Trophoblast cell (in vitro differentiated cells and primary cell): ENCODE results near the gene IQGAP1.

Experiments
- DNase-seq, 2 donors: peaks; one replicate each; pipeline ENCODE4 v3.0.0-alpha.2; 2016
- H2AFZ ChIP-seq: 2 replicates; pipeline ENCODE4 v1.6.1; 2013; ENCODE audit warnings: low read length, moderate library complexity, mild to moderate bottlenecking; ENCODE audit not compliant: insufficient read depth, poor library complexity
- H2AK5ac ChIP-seq: 2 replicates; pipeline ENCODE4 v1.6.1; 2013; ENCODE audit warnings: mild to moderate bottlenecking, low read length
- H2BK120ac ChIP-seq: 2 replicates; pipeline ENCODE4 v1.6.1; 2013; ENCODE audit warnings: low read length, mild to moderate bottlenecking, moderate library complexity; ENCODE audit not compliant: insufficient read depth, poor library complexity
- H2BK12ac ChIP-seq: 2 replicates; pipeline ENCODE4 v1.6.1; 2013; ENCODE audit warnings: mild to moderate bottlenecking, low read length, moderate library complexity
- H2BK5ac ChIP-seq: 2 replicates; pipeline ENCODE4 v1.6.1; 2013; ENCODE audit warnings: low read length, low read depth, moderate library complexity, mild to moderate bottlenecking; ENCODE audit not compliant: poor library complexity
- H3K14ac ChIP-seq: 2 replicates; pipeline ENCODE4 v1.6.1; 2013; ENCODE audit warnings: mild to moderate bottlenecking, low read length
- H3K18ac ChIP-seq: 2 replicates; pipeline ENCODE4 v1.6.1; 2013; ENCODE audit warnings: mild to moderate bottlenecking, low read length
- H3K23ac ChIP-seq: 2 replicates; pipeline ENCODE4 v1.6.1; 2013; ENCODE audit warnings: low read length
- H3K27ac ChIP-seq: 2 replicates; pipeline ENCODE4 v1.5.1; 2013; ENCODE audit warnings: low read depth, mild to moderate bottlenecking, inconsistent platforms, low read length, moderate library complexity
- H3K27me3 ChIP-seq: 2 replicates; pipeline ENCODE4 v1.6.1; 2013; ENCODE audit warnings: inconsistent platforms, mild to moderate bottlenecking, low read length, moderate library complexity; ENCODE audit not compliant: insufficient read depth
- H3K36me3 ChIP-seq, 2 experiments: 1 replicate in 1 of 2; 2 replicates in 1 of 2; pipeline ENCODE4 v1.6.1; 2013; ENCODE audit warnings: low read length in 2 of 2, mild to moderate bottlenecking in 2 of 2, moderate library complexity in 1 of 2; ENCODE audit not compliant: insufficient read depth in 2 of 2, control insufficient read depth in 1 of 2
- H3K4ac ChIP-seq: 2 replicates; pipeline ENCODE4 v1.6.1; 2013; ENCODE audit warnings: low read depth, mild to moderate bottlenecking, low read length, moderate library complexity
- H3K4me1 ChIP-seq, 2 experiments: 1 replicate in 1 of 2; 2 replicates in 1 of 2; pipeline ENCODE4 v1.6.1; 2013; ENCODE audit warnings: low read length in 2 of 2, mild to moderate bottlenecking in 2 of 2, moderate library complexity in 1 of 2; ENCODE audit not compliant: insufficient read depth in 2 of 2, control insufficient read depth in 1 of 2
- H3K4me2 ChIP-seq: 2 replicates; pipeline ENCODE4 v1.6.1; 2013; ENCODE audit warnings: inconsistent platforms, mild to moderate bottlenecking, low read length, moderate library complexity
- H3K4me3 ChIP-seq: 2 replicates; pipeline ENCODE4 v1.5.1; 2013; ENCODE audit warnings: mild to moderate bottlenecking, low read depth, low read length, inconsistent platforms
- H3K79me1 ChIP-seq: one replicate; pipeline ENCODE4 v1.6.1; 2013; ENCODE audit warnings: low read length
- H3K79me2 ChIP-seq: 2 replicates; pipeline ENCODE4 v1.6.1; 2013; ENCODE audit warnings: low read length, mild to moderate bottlenecking; ENCODE audit not compliant: control insufficient read depth, insufficient read depth, poor library complexity
- H3K9ac ChIP-seq: 2 replicates; pipeline ENCODE4 v1.6.1; 2013; ENCODE audit warnings: mild to moderate bottlenecking, low read length
- H3K9me3 ChIP-seq: 2 replicates; pipeline ENCODE4 v1.6.1; 2013; ENCODE audit warnings: low read depth, mild to moderate bottlenecking, control low read depth, inconsistent platforms, low read length; ENCODE audit not compliant: insufficient read depth
- H4K12ac ChIP-seq: 2 replicates; pipeline ENCODE4 v1.6.1; 2013; ENCODE audit warnings: low read depth, mild to moderate bottlenecking, low read length, moderate library complexity
- H4K8ac ChIP-seq: 2 replicates; pipeline ENCODE4 v1.6.1; 2013; ENCODE audit warnings: low read depth, mild to moderate bottlenecking, low read length, moderate library complexity
- H4K91ac ChIP-seq: one replicate; pipeline ENCODE4 v1.6.1; 2013; ENCODE audit warnings: low read depth, mild to moderate bottlenecking, low read length, moderate library complexity
- WGBS: extraction: QIAGEN DNeasy Blood & Tissue Kit; methylation state at CpG from one replicate; pipeline ENCODE4 v1.1.7; 2013; ENCODE audit warnings: missing lambda C conversion rate; ENCODE audit not compliant: insufficient read length, insufficient coverage; ENCODE audit errors: extremely low coverage; 5-methylcytosine and 5-hydroxymethylcytosine counted together

The IQGAP1 gene

DNA sequence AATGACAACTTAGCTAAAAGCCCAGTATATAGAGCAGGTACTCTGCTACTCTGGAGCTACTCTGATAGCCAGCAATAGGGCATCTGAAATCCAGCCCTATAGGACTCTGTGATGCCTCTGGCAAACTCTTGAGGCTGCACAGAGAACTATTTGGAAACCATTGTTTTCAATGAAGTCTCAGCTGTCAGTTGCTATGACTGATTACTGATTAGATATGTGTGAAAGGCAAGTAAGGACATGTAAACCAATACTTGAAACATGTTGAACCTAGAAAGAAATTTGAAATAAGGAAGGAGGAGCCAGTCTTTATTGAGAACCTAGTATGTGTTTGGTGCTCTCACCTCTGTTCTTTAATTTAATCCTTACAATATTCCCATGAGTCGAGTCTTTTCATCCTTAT lies 101.5 kb downstream of the IQGAP1 start:
- Histone ChIP-seq H3K9me3 (no peaks in the 10 kb centered on the region), H3K36me3 (peaks cover 38 to 57% of the 10 kb centered on the region in 2 experiments), H2BK120ac (peak overlapping the region; percentile 21), H2AK5ac (no peak overlapping the region), H4K91ac (no peak overlapping the region), H3K4me3 (no peak overlapping the region), H3K27ac (peak overlapping the region; percentile 29), H3K4ac (no peak overlapping the region), H3K9ac (no peak overlapping the region), H3K23ac (no peak overlapping the region), H2BK12ac (no peak overlapping the region), H4K8ac (no peak overlapping the region), H3K27me3 (no peaks in the 10 kb centered on the region), H3K14ac (no peak overlapping the region), H3K4me1 (no peaks in the 10 kb centered on the region), H3K79me1 (peaks cover 2% of the 10 kb centered on the region), H3K79me2 (no peaks in the 10 kb centered on the region), H4K12ac (no peak overlapping the region), H2AFZ (no peak overlapping the region), H3K18ac (no peak overlapping the region), H2BK5ac (peak overlapping the region; percentile 73), H3K4me2 (no peak overlapping the region)
- WGBS = no CpG with 5 or more reads among the region's 1 CpG
- no peak for DNase-seq

DNA sequence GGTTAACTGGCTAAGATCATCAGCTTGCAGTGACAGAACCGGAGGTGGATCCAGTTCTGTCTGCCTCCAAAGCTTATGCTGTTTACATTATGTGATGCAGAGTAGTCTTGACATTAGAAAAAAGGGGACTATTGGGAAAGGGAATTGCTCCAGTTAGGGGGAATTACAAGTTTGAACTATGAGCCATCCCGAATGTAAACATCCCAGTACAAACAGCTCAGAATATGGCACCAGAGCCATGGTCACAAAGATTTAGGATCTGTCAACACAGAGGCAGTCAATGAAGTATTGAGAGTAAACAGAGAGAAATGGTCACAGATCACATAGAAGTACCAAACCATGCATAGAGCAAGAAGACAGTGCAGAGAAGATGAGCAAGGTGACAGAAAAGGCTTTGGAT lies 101.9 kb downstream of the IQGAP1 start:
- no peak overlapping the region for H3K23ac ChIP-seq
- no peak overlapping the region for H2AFZ ChIP-seq
- WGBS = no CpG with 5 or more reads among the region's 2 CpGs
- peak overlapping the region; percentile 73 for H2BK5ac ChIP-seq
- peak overlapping the region; percentile 21 for H2BK120ac ChIP-seq
- no peak overlapping the region for H3K18ac ChIP-seq
- H4K12ac ChIP-seq = no peak overlapping the region
- no peak overlapping the region for H4K8ac ChIP-seq
- no peaks in the 10 kb centered on the region for H3K4me1 ChIP-seq
- H2BK12ac ChIP-seq = no peak overlapping the region
- H3K9me3 ChIP-seq = no peaks in the 10 kb centered on the region
- H3K79me1 ChIP-seq = peaks cover 2% of the 10 kb centered on the region
- no peak overlapping the region for H3K4me2 ChIP-seq
- H3K36me3 ChIP-seq = peaks cover 36 to 54% of the 10 kb centered on the region in 2 experiments
- no peak for DNase-seq
- H3K14ac ChIP-seq = no peak overlapping the region
- H3K27me3 ChIP-seq = no peaks in the 10 kb centered on the region
- no peaks in the 10 kb centered on the region for H3K79me2 ChIP-seq
- no peak overlapping the region for H3K4me3 ChIP-seq
- H2AK5ac ChIP-seq = no peak overlapping the region
- no peak overlapping the region for H3K9ac ChIP-seq
- peak overlapping the region; percentile 29 for H3K27ac ChIP-seq
- H4K91ac ChIP-seq = no peak overlapping the region
- no peak overlapping the region for H3K4ac ChIP-seq

DNA sequence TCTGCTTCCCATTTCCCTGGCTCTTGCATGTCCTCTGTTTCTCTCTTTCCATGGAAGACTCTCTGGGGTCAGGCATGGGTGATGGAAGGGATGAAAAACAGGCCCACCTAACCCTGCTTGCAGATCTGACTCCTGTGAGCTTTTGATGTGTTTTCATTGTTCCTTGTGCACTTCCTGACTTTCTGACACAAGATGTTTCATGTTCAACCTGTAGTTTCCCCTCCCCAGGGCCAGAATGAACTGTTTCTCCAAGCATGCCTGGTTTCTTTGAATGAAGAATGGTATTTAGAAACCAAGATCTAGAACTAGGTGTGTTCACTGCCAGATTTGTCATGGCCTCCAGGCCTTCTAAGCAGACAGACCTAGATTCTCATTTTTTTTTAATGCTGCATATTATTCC lies 105.6 kb downstream of the IQGAP1 start:
- Histone ChIP-seq H3K4me3 (no peak overlapping the region), H4K8ac (no peak overlapping the region), H2BK120ac (no peak overlapping the region), H3K4me2 (no peak overlapping the region), H3K18ac (no peak overlapping the region), H2BK12ac (no peak overlapping the region), H2BK5ac (no peak overlapping the region), H3K14ac (no peak overlapping the region), H3K27ac (no peak overlapping the region), H2AFZ (no peak overlapping the region), H3K79me2 (no peaks in the 10 kb centered on the region), H3K27me3 (no peaks in the 10 kb centered on the region), H4K12ac (no peak overlapping the region), H3K79me1 (peaks cover 2% of the 10 kb centered on the region), H4K91ac (no peak overlapping the region), H3K23ac (no peak overlapping the region), H2AK5ac (no peak overlapping the region), H3K4ac (no peak overlapping the region), H3K36me3 (peaks cover 31 to 53% of the 10 kb centered on the region in 2 experiments), H3K9me3 (no peaks in the 10 kb centered on the region), H3K4me1 (no peaks in the 10 kb centered on the region), H3K9ac (no peak overlapping the region)
- DNase-seq = no peak

GRCh38 chr15:90495067-90495466 lies 107.0 kb downstream of the IQGAP1 start:
- no peaks in the 10 kb centered on the region for H3K27me3 ChIP-seq
- H3K18ac ChIP-seq = no peak overlapping the region
- H3K4me1 ChIP-seq = no peaks in the 10 kb centered on the region
- H4K8ac ChIP-seq = no peak overlapping the region
- H3K4me2 ChIP-seq = no peak overlapping the region
- H2AK5ac ChIP-seq = no peak overlapping the region
- no peak overlapping the region for H3K4ac ChIP-seq
- no peak overlapping the region for H3K4me3 ChIP-seq
- H3K14ac ChIP-seq = no peak overlapping the region
- H2BK5ac ChIP-seq = no peak overlapping the region
- no peak overlapping the region for H4K12ac ChIP-seq
- no peak overlapping the region for H2BK120ac ChIP-seq
- no peak overlapping the region for H4K91ac ChIP-seq
- H2AFZ ChIP-seq = no peak overlapping the region
- no CpG with 5 or more reads among the region's 3 CpGs for WGBS
- no peaks in the 10 kb centered on the region for H3K9me3 ChIP-seq
- H3K27ac ChIP-seq = no peak overlapping the region
- peaks cover 35 to 61% of the 10 kb centered on the region in 2 experiments for H3K36me3 ChIP-seq
- no peak overlapping the region for H3K23ac ChIP-seq
- H2BK12ac ChIP-seq = no peak overlapping the region
- no peaks in the 10 kb centered on the region for H3K79me1 ChIP-seq
- no peak for DNase-seq
- no peak overlapping the region for H3K9ac ChIP-seq
- no peaks in the 10 kb centered on the region for H3K79me2 ChIP-seq
